Stimulated activated CD8-positive, alpha-beta memory T cell treated with anti-CD3 and anti-CD28 coated beads, Interleukin-7, amount 100 ng/mL, for 24 hours (primary cell): Measurements from ENCODE around the gene CACHD1.
"Not testable (repeated sequence)": the region's sequence is repeated elsewhere in the genome, so short reads cannot be mapped to it uniquely, and the experiment has no call there.

ENCODE experiments used
- DNase-seq: peaks from one replicate; pipeline ENCODE4 v3.0.0-alpha.2; 2020; ENCODE audit warnings: low read depth

Gene CACHD1

GRCh38 chr1:64594446-64594845, 124.5 kb downstream of the CACHD1 start:
- DNase-seq: no peak

DNA sequence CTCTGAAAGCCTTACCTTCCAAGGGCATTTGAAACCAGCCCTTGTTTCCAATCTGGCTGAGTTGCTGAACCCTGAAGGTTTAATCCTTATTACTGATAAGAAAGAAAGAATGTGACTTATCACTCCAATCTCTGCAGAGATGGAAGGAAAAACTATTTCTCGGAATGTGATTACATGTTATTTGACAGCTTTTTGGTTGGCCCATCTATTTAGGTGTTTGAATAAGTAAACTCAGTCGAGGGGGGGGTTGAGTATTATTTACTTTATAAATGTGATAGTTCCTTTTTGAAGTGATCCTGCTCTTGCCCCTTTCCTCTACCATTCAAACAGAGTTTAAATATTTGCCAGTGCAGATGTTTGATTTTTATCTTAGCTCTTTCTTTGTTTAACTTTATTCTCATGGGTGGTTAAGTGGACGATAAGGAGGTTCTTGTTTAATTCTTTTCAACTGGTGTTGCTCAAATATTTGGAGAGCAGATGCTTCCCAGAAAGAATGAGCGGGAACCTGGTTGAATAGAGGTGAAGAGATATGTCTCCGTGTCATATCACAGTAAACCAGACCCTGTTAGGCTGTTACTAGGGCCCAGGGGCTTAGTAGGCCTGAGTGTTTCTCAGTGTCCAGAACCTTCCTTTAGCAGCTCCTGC, 126.1 kb downstream of the CACHD1 start:
- no peak for DNase-seq

- no peak for DNase-seq
Measured at GRCh38 chr1:64597113-64597512, 127.2 kb downstream of the CACHD1 start.

GRCh38 chr1:64598100-64598571, 128.2 kb downstream of the CACHD1 start:
- no peak for DNase-seq

DNA sequence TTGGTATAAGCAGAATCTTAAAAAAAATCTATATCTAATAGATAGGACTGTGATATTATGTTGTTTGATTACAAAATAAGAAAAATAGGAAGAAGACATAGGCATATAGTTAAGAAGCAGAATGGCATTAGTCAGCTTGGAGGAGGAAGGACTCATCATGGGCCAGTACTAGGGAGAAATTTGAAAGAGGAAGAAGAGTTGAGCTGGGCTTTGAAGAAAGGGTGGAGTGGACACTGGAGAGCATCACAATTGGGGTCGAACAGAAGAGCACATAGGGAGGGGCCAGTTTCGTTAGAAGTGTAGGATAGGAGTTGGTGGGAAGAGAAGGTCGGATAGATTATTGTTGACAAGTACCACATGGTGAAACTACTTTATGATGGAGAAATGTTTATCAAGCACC, 129.3 kb downstream of the CACHD1 start:
- DNase-seq: no peak

DNA sequence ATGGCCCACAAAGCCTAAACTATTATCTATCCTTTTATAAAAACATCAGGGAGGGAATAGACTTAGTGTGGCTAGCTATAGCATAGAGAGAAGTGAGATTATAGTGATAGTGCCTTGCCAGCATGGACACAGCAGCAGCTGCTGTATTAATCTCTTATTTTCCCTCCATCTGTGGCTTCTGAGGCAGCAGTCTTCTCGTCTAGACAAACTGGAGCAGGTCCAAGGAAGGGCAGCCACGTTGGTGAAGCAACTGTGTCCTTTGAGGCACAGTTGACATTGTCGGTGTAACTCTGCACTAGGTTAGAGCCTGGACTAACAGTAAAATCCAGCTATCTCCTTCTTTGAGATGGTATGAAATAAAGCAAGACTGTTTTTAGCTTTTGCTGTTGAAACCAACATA, 131.3 kb downstream of the CACHD1 start:
- no peak for DNase-seq

DNA sequence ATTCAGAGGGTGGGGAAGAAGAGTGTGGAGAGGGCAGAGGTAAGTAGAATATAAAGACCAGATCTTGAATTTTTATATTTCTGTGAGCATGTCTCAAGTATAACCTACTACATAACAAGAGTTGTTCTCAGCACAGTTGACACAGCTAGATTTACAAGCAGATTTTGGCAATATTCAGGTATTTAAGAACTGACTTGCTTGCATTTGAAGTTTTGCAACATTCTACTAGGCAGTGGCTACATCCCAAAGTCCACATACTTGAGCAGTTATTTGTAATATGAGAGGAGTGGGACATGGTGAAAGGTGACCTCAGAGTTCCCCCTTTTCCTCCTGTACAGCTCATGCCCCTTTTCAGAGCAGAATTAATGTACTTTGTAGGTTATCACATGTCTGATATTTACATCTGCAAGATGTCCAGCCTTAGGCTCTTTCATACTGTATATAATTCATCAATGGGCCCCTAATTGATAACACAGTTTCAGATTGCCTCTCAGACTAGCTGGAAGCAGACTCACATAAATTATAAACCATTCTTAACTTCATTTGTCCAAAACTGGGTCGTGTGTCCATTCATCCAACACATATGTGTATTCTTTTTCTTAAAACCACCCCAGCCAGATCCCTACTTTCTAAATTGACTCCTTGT, 138.2 kb downstream of the CACHD1 start:
- DNase-seq: no peak

DNA sequence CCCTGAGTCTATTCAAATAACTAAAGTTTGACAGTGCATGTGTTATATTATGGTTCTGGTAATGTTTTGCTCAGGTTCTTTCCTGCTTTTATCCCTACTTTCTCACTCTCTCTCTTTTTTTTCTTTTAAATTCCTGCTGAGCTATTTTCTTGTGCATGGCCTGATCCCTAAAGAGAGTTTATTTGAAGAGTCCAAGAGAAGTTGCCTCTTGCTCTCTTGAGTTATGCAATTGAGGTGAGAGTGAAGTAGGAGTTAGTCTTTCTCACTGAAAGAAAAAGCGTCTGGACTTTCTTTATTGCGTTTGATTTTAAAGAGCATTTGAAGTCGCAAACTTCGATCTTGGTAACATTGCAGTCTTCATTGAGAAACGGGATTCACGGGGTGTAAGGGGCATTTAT, 138.7 kb downstream of the CACHD1 start:
- DNase-seq: no peak

- not testable (repeated sequence) for DNase-seq
Measured at GRCh38 chr1:64610950-64611349, 141.0 kb downstream of the CACHD1 start.

- no peak for DNase-seq
Measured at GRCh38 chr1:64616039-64616438, 146.1 kb downstream of the CACHD1 start.

GRCh38 chr1:64623750-64624191, 153.8 kb downstream of the CACHD1 start:
- no peak for DNase-seq

- no peak for DNase-seq
Measured at GRCh38 chr1:64624218-64624713, 154.3 kb downstream of the CACHD1 start.

GRCh38 chr1:64624808-64625207, 154.9 kb downstream of the CACHD1 start:
- no peak for DNase-seq

DNA sequence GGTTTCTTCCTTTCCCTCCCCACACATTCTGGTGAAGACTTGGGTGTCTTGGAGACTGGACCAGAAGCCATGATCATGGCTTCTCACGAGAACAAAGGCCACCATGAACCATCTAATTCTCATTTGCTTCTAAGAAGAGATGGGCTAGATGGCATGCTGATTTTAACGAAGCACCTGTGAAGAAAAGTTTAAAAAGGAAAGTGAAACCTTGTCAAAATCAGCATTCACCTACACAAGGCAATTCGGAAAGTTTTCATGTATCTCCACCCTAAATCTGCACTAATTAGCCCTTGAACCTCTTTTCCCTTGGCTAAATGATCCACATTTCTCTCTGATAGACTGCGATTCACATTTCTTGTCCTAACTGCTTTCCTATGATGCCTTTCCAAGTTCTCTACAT, 160.7 kb downstream of the CACHD1 start:
- no peak for DNase-seq

DNA sequence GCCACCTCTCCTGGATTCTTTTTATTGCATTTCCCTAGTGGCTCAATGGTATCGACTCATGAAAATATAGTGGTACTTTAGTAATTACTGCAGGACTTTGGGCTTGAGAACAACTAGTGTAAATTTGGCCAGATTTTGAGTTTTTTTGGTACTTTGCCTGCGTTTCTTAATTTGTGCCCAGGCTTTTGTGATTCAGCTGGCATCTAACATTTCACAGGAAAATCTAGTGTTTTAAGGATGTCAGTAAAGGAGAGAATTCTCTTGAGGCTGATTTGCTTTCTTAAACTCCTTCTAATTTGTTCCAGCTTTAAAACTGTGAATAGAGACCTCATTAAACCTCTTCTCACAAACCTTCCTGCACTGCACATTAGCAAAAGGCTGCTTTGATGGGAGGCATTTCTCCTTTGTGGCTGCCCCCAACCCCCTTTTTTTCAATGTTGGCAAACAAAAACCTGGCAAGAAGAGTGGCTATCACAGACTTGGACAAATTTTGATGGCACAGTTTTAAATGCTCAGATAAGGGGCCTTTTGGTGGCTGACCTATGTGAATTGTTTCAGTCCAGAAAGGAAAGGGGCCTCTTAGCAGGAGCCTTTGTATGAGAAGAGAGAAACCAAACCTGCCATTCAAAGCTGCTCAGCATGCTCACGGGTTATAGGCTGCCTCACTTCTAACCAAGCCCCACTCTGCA, 161.6 kb downstream of the CACHD1 start:
- DNase-seq: no peak

- DNase-seq: no peak
Measured at GRCh38 chr1:64632936-64633335, 163.0 kb downstream of the CACHD1 start.

- no peak for DNase-seq
Measured at GRCh38 chr1:64645735-64646134, 175.8 kb downstream of the CACHD1 start.

- DNase-seq: no peak
Measured at GRCh38 chr1:64650411-64650810, 180.5 kb downstream of the CACHD1 start.

- no peak for DNase-seq
Measured at GRCh38 chr1:64651841-64652240, 181.9 kb downstream of the CACHD1 start.

DNA sequence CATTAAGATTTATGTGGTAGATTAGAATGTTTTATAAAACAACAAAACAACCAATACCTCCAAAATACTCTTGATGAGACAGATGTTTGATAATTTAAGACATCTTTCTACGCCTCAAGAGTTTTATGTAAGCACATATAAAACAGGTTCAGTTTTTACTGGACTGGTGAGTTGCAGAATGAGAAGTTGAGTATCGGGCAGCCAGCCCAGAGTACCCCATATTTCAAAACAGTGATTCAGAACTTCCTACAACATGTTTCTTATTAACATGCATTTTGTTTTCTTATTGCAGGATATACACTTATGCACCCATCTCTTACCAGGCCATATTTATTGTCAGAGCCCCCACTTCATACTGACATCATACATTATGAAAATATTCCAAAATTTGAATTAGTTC, 183.5 kb downstream of the CACHD1 start:
- no peak for DNase-seq

GRCh38 chr1:64654519-64655341, 184.8 kb downstream of the CACHD1 start:
- DNase-seq: no peak

DNA sequence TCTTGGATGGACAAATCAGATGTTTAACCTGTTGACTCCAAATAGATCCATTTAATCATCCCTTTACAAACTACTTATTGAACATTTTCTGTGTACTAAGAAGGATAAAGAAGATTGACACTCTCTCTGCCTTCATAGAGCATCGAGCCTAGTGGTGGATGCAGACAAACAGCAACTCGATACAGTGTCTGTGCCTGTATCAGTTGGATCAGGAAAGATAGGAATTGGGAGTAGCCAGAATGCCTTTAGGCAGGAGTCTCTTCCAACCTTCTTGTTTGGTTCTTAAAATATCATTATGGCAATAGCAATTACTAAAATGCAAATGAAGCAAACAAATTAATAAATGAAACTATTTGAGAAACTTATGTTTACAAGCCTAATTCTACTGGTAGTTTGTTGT, 185.9 kb downstream of the CACHD1 start:
- no peak for DNase-seq
